Ramos (cell line): ENCODE results near the gene L3MBTL4.

ENCODE experiments used
- in situ Hi-C: fragments of 300-500 bp; cut with MboI; formaldehyde crosslinking; loops from one replicate; pipeline ENCODE4 v1.14.3; 2022; ENCODE audit warnings: low sequenced_read_pairs; ENCODE audit not compliant: unreplicated experiment

The L3MBTL4 gene

GRCh38 chr18:5975111-5976002, 439.4 kb downstream of the L3MBTL4 start:
- in situ Hi-C loops = no loop called here

GRCh38 chr18:5974696-5975095, 440.0 kb downstream of the L3MBTL4 start:
- in situ Hi-C loops = no loop called here

DNA sequence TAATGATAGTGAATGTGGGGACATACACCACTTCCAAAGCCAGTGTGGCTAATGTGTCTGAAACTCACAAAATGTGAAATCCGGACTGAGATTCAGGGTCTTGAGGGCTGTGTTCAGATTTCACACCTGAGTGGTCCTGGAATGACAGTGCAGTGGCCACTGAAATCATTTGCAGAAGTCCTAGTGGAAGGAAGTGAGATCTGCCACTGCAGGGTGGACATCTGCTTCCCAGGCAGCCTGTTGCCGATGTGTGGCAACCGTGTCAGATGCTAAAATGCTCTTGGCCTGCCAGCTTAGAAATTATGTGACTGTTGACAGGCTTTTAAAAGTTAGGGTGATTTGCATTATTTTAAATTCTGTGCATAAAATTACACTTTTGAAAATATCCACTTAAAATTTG, 441.6 kb downstream of the L3MBTL4 start:
- in situ Hi-C loops = no loop called here

- in situ Hi-C loops = no loop called here
These were observed 442.4 kb downstream of the L3MBTL4 start for GRCh38 chr18:5972298-5972697.

DNA sequence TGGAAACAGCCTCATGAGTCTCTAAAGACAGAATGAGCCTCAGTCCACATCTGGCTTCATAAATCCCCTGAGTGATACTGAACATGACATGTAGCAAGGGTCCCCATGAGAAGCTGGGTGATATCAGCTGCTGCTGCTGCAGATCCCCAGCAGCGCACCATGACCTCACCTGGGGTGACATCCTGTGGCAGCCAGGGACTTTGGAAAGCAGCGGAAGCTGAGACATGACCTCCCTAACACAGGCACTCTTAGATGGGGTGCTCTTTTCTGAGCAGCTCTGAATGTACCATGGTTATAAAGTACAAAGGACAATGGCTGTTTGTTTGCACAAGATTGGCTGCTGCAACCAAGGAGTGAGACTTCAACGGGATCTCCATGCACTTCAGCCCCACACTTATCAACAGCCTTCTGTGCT, 444.7 kb downstream of the L3MBTL4 start:
- in situ Hi-C loops = no loop called here

- in situ Hi-C loops = no loop called here
These were observed 445.2 kb downstream of the L3MBTL4 start for GRCh38 chr18:5969355-5969988.

GRCh38 chr18:5967666-5968065, 447.0 kb downstream of the L3MBTL4 start:
- in situ Hi-C loops = no loop called here

DNA sequence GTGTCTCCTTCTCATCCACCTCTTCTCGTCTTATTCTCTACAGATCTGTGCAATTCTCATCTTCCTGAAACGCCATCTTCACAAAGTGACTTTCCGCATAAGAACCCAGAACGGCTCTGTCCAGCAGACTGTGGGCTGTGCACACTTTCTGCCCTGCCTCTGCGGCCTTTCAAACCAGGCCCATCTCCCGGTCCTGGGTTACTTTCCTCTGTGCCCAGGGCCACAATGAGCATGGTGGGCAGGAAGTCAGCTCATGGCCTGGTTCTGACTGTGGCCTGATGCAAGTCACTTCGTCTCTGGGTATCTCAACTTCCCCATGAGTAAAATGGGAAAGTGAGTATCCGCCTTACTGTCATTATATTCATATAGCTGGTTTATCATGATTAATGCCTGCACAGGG, 447.7 kb downstream of the L3MBTL4 start:
- in situ Hi-C loops = no loop called here

DNA sequence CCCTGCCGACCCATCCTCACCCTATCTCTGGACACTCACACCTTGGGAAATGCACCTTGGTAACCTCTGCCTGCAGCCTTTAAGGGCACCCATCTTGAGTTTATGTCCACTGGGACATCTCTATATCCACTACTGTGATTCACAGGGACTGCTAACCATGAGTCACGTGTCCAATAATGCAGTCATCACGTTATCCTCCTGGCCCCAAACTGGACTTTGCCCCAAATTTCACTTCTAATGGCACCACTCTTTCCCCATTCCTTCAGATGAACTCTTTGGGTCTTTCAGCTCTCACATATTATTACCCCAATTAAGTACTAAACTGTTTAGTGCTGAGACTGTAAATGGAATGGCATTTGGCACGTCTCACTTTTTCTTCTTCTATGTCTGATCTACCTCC, 448.2 kb downstream of the L3MBTL4 start:
- in situ Hi-C loops = no loop called here

- in situ Hi-C loops = no loop called here
These were observed 449.7 kb downstream of the L3MBTL4 start for GRCh38 chr18:5964996-5965395.

DNA sequence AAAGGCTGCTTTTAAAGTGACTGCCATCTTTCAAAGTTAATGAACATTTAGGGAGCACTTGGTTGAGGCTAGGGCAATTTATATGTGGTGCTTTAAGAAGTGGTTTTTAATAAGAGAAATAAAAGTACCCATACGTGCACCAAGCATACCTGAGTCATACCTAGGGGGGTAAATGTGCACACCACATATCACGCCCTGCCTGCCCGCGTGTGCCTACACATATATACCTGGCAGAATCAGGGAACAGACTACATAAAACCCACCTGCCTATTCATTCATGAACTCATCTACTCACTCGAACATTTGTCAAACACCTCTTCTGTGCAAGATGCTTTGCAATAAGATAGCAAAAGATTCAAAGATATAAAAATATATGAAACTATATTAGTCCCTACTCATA, 450.1 kb downstream of the L3MBTL4 start:
- in situ Hi-C loops = no loop called here

DNA sequence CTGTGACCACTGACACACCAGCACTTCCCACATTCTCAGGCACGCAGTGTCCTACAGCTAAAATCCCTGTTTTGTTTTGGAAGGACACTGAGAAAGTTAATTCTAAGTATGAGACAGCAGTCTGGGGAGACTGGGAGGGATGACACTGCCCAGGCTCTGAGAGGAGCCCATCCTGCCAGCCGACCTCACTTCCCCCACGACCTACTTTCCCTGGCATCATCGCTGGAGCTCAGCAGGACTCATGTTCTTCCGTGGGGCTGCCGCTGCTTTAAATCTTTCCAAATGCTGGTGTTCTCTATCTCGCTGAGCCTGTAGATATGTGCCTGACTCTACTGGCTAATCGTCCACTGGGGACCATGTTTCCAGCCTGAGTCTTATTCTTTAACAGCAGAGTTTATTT, 450.6 kb downstream of the L3MBTL4 start:
- in situ Hi-C loops = no loop called here

DNA sequence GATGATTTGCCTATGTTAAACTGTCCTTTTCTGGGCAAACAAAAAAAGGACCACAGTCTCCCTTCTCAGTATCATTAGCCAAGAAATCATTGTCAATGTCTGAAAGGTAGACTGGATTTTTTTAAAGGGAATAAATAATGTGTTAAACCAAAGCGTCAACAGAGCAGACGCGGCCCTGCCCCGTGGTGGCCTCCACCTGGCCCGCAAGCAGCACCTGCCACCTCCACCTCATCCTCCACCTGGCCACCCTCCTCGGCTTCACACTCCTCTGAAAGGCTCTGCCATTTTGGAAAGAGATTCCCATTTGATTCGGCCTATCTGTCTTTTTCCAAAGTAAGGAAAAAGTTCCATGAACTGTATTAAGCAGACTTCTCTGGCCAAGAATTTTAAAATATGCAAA, 451.4 kb downstream of the L3MBTL4 start:
- in situ Hi-C loops = no loop called here

- in situ Hi-C loops = no loop called here
These were observed 452.3 kb downstream of the L3MBTL4 start for GRCh38 chr18:5962362-5962761.

GRCh38 chr18:5961828-5962150, 452.9 kb downstream of the L3MBTL4 start:
- in situ Hi-C loops = no loop called here

GRCh38 chr18:5961097-5961827, 453.4 kb downstream of the L3MBTL4 start:
- in situ Hi-C loops = no loop called here

DNA sequence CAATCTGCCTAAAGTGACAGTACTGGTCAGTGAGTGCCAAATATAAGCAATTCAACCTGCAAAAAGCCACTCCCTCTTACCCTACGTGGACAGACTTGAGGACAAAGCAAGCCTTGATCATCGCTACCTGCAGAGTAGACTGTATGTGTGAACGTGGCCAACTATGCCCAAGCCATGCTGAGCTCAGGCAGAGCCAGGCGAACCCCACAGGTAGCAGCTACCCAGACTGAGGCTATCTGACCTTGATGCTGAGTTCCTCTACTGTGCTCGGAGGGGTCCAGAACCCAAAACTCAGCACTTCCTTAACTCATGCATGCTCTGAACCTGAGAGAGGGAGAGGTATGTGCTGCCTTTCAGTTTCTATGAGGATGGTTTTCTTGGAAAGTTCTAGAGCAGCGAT, 455.9 kb downstream of the L3MBTL4 start:
- in situ Hi-C loops = no loop called here

- in situ Hi-C loops = no loop called here
These were observed 458.9 kb downstream of the L3MBTL4 start for GRCh38 chr18:5955861-5956260.

- in situ Hi-C loops = no loop called here
These were observed 463.1 kb downstream of the L3MBTL4 start for GRCh38 chr18:5951515-5952091.

DNA sequence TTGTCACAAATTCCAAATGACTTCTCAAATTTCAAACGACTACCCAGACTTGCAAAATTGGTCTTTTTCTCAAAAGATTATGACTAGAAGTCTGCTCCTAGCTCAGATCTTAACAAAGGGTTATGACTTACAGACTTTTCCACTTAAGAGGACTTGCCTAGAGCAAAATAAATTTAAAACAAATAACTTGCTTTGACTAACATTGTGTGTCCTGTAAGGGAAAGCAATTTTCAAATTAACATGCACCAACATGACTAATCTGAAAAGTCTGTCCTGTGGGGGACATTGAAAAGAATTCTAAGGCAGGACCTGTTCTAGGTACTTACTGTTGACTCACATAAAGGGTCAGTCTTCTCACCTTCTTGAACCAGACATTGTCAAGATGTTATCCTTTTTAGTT, 465.9 kb downstream of the L3MBTL4 start:
- in situ Hi-C loops = no loop called here

GRCh38 chr18:5948237-5948636, 466.5 kb downstream of the L3MBTL4 start:
- in situ Hi-C loops = no loop called here
